ENCODE measurements around the gene KCNH8. TPM values are rescaled to one million over a fixed set of nuclear protein-coding genes. Genes with fewer than 3 reads are reported as not detected.

The KCNH8 gene
- total and polyA plus RNA-seq, 2 of the 4 experiments (the other 2 are of a cell fraction) = not detected

GRCh38 chr3:19248143-19248542 is 99.8 kb downstream of the KCNH8 start:
- in situ Hi-C loops (cut with MboI; ENCODE audit: low sequenced_read_pairs) (no loop called here), dilution Hi-C loops (cut with HindIII; ENCODE audit: low sequenced_read_pairs, unreplicated experiment) (no loop called here), intact Hi-C loops (cut with micrococcal nuclease) (no loop called here)
- no peak overlapping the region for H4K8ac ChIP-seq (ENCODE audit: low read depth in 2 of 2, low read length in 2 of 2)
- H2BK15ac ChIP-seq (ENCODE audit: low read depth, low read length) = no peak overlapping the region
- no peak overlapping the region for H3K18ac ChIP-seq (ENCODE audit: low read depth, low read length)
- no peak overlapping the region for H4K91ac ChIP-seq (ENCODE audit: insufficient read depth, low read depth, low read length)
- BruUV-seq (replicated peaks) = no TSS peak
- TF ChIP-seq RFX5 (IDR thresholded peaks at IDR 0.05; ENCODE audit: low read depth, low read length) = no peak
- TF ChIP-seq RAD21 (IDR thresholded peaks at IDR 0.05; ENCODE audit: low read length) = no peak
- TF ChIP-seq MAZ (IDR thresholded peaks at IDR 0.05; ENCODE audit: borderline replicate concordance, low read depth, low read length) = no peak
- no peak for TF ChIP-seq RCOR1 (IDR thresholded peaks at IDR 0.05; ENCODE audit: insufficient replicate concordance, low read length)
- TF ChIP-seq USF2 (IDR thresholded peaks at IDR 0.05; ENCODE audit: low read depth, low read length) = no peak
- TF ChIP-seq BHLHE40 (IDR thresholded peaks at IDR 0.05; ENCODE audit: low read depth, low read length) = no peak
- no peak for TF ChIP-seq CTCF (conservative IDR thresholded peaks at IDR 0.05; ENCODE audit: low read depth, low read length)
- no peak for TF ChIP-seq FOS (IDR thresholded peaks at IDR 0.05; ENCODE audit: low read depth, low read length)
- TF ChIP-seq MAFK (IDR thresholded peaks at IDR 0.05; ENCODE audit: low read depth, low read length) = no peak
- no peak for TF ChIP-seq CEBPB (IDR thresholded peaks at IDR 0.05; ENCODE audit: low read depth, low read length)
- TF ChIP-seq NFE2L2 (IDR thresholded peaks at IDR 0.05; ENCODE audit: low read depth, low read length) = no peak
- no peak for TF ChIP-seq CHD1 (IDR thresholded peaks at IDR 0.05; ENCODE audit: low read depth, low read length)
- no peak for TF ChIP-seq POLR2A (IDR thresholded peaks at IDR 0.05; ENCODE audit: low read depth, low read length)
- no peak for TF ChIP-seq MXI1 (IDR thresholded peaks at IDR 0.05; ENCODE audit: borderline replicate concordance, low read depth, low read length)
- TF ChIP-seq SMC3 (IDR thresholded peaks at IDR 0.05; ENCODE audit: low read depth, low read length) = no peak
- TF ChIP-seq ELK1 (IDR thresholded peaks at IDR 0.05; ENCODE audit: borderline replicate concordance, low read depth, low read length) = no peak
- peaks cover 2% of the 10 kb centered on the region; the same call in 1 of the 2 replicates for H3K9me3 ChIP-seq (ENCODE audit: control insufficient read depth, insufficient read depth, low read length)
- no peaks in the 10 kb centered on the region for H3K9me1 ChIP-seq (ENCODE audit: insufficient read depth, low read length)
- H3K9ac ChIP-seq (ENCODE audit: low read depth, low read length) = no peak overlapping the region
- H3K27ac ChIP-seq (ENCODE audit: insufficient read depth, low read length) = no peak overlapping the region
- no peak overlapping the region for H2AFZ ChIP-seq (replicated peaks; ENCODE audit: low read length, poor library complexity)
- no peak overlapping the region for H3K14ac ChIP-seq (replicated peaks; ENCODE audit: low read depth, low read length)
- H3K36me3 ChIP-seq (ENCODE audit: control insufficient read depth, insufficient read depth, low read length) = no peaks in the 10 kb centered on the region
- no peaks in the 10 kb centered on the region for H3K27me3 ChIP-seq (ENCODE audit: control insufficient read depth, insufficient read depth, low read length)
- no peak overlapping the region for H3K4me2 ChIP-seq (ENCODE audit: low read depth, low read length)
- H4K20me1 ChIP-seq (ENCODE audit: insufficient read depth, low read length) = no peaks in the 10 kb centered on the region
- POLR2A ChIA-PET (ENCODE audit: unreplicated experiment) = no interaction called here
- no peak for DNase-seq
- WGBS, 2 experiments (ENCODE audit: extremely low coverage in 2 of 2, insufficient read length in 1 of 2) = 0% methylated on average over 2 of the region's 2 CpGs; no CpG with 5 or more reads in 1 of the 2 experiments
- H3K4me3 ChIP-seq (ENCODE audit: insufficient read depth, low read depth, low read length) = no peak overlapping the region
- CTCF ChIA-PET = no interaction called here
- no peak overlapping the region for H3K23ac ChIP-seq (ENCODE audit: low read depth, low read length)
- no peak overlapping the region for H2BK5ac ChIP-seq (ENCODE audit: low read depth, low read length, poor library complexity, severe bottlenecking)
- no peak for ATAC-seq (ENCODE audit: low read depth)
- H3K4me1 ChIP-seq (ENCODE audit: control insufficient read depth, insufficient read depth, low read length) = no peaks in the 10 kb centered on the region
- H2AK9ac ChIP-seq (replicated peaks; ENCODE audit: low read depth, low read length, poor library complexity) = no peak overlapping the region
- H2AK5ac ChIP-seq (ENCODE audit: low read depth, low read length) = no peak overlapping the region
- no peak overlapping the region for H3K4ac ChIP-seq (ENCODE audit: low read depth, low read length)
- H3K56ac ChIP-seq (ENCODE audit: extremely low read depth, insufficient read depth, low read length) = no peak overlapping the region
- no peak overlapping the region for H2BK20ac ChIP-seq (ENCODE audit: low read depth, low read length)
- H2BK120ac ChIP-seq (ENCODE audit: low read depth, low read length) = no peak overlapping the region
- no peak overlapping the region for H4K5ac ChIP-seq (ENCODE audit: low read depth, low read length)
- H3K79me1 ChIP-seq (ENCODE audit: low read depth in 1 of 2, low read length in 2 of 2) = no peaks in the 10 kb centered on the region
